HepG2 (cell line): ENCODE data around the gene WSCD1. TPM values are rescaled to one million over a fixed set of nuclear protein-coding genes. Genes with fewer than 3 reads are reported as not detected.

Experiments used
- ATAC-seq: fragments of 200-7000 bp; cut with Tn5 transposase; 3 replicates; pipeline ENCODE4 v1.9.1; 2020; ENCODE audit warnings: mild to moderate bottlenecking, moderate library complexity
- BruUV-seq: library from RNA; stranded (reverse); fragments of 400-500 nt; replicated peaks from 2 replicates; lab custom pipeline; 2021; lab: Mats Ljungman, UMichigan
- CTCF ChIA-PET: fragments of 300-600 bp; formaldehyde crosslinking; extraction: SDS; loops from one replicate; lab custom pipeline; 2021; ENCODE audit warnings: low total read pairs, inconsistent platforms, low intra/inter-chr PET ratio; lab: Yijun Ruan, JAX
- POLR2A ChIA-PET: fragments of 350-600 bp; sonication (Branson Sonifier 250); formaldehyde crosslinking; loops from one replicate; lab custom pipeline; 2020; ENCODE audit warnings: antibody characterized with exemption, inconsistent platforms; lab: Yijun Ruan, JAX
- DNase-seq: peaks from one replicate; pipeline ENCODE4 v3.0.0-alpha.2; 2015; ENCODE audit warnings: low spot score
- FAIRE-seq: peaks from 3 replicates; lab custom pipeline; 2011; peaks lifted over from hg19 to GRCh38; lab: Jason Lieb, UNC
- H2AFZ ChIP-seq: one replicate; pipeline ENCODE4 v1.6.1; 2011; ENCODE audit warnings: low read length, inconsistent platforms
- H3K27ac ChIP-seq: fragments of 300-600 bp; 3 replicates; pipeline ENCODE4 v1.8.0; 2011; ENCODE audit warnings: mixed run types, mild to moderate bottlenecking, mixed read lengths, low read length, inconsistent platforms; ENCODE audit not compliant: insufficient read depth; ENCODE audit errors: extremely low read length
- H3K27me3 ChIP-seq, 2 experiments: fragments of 200-600 bp in 1 of 2; 2 replicates in 1 of 2; 3 replicates in 1 of 2; pipeline versions ENCODE4 v1.6.0 to v1.8.0; 2011; ENCODE audit warnings: low read length in 2 of 2, mild to moderate bottlenecking in 2 of 2, moderate library complexity in 2 of 2, inconsistent platforms in 1 of 2; ENCODE audit not compliant: insufficient read depth in 2 of 2, control insufficient read depth in 1 of 2
- H3K36me3 ChIP-seq, 2 experiments: fragments of 200-600 bp in 1 of 2; replicated peaks in 1 of 2; 2 replicates in 1 of 2; 3 replicates in 1 of 2; pipeline versions ENCODE4 v1.5.1 to v1.8.0; 2011; ENCODE audit warnings: low read length in 2 of 2, inconsistent platforms in 1 of 2; ENCODE audit not compliant: insufficient read depth in 2 of 2, control insufficient read depth in 1 of 2
- H3K4me1 ChIP-seq: 2 replicates; pipeline ENCODE4 v1.5.1; 2012; ENCODE audit warnings: low read length, inconsistent platforms; ENCODE audit not compliant: insufficient read depth
- H3K4me2 ChIP-seq: 2 replicates; pipeline ENCODE4 v1.6.0; 2011; ENCODE audit warnings: low read depth, low read length, inconsistent platforms
- H3K4me3 ChIP-seq, 3 experiments: fragments of 200-600 bp in 1 of 3; sonication (generic), shearing (Covaris generic) in 1 of 3; replicated peaks in 1 of 3; 2 replicates each; pipeline ENCODE4 v1.5.1; 2011 to 2016; ENCODE audit warnings: low read length in 3 of 3, inconsistent platforms in 2 of 3, low read depth in 2 of 3, mild to moderate bottlenecking in 2 of 3, control low read depth in 1 of 3, mixed read lengths in 1 of 3; ENCODE audit not compliant: insufficient read depth in 1 of 3
- H3K79me2 ChIP-seq: one replicate; pipeline ENCODE4 v1.6.1; 2011; ENCODE audit warnings: low read length, inconsistent platforms; ENCODE audit not compliant: insufficient read depth
- H3K9ac ChIP-seq: 2 replicates; pipeline ENCODE4 v1.6.0; 2011; ENCODE audit warnings: mild to moderate bottlenecking, low read depth, low read length, inconsistent platforms; ENCODE audit not compliant: insufficient read depth
- H3K9me3 ChIP-seq: 2 replicates; pipeline ENCODE4 v1.5.1; 2012; ENCODE audit warnings: mild to moderate bottlenecking, low read length
- H4K20me1 ChIP-seq: 2 replicates; pipeline ENCODE4 v1.6.0; 2011; ENCODE audit warnings: inconsistent platforms, mild to moderate bottlenecking, low read length, moderate library complexity; ENCODE audit not compliant: insufficient read depth
- AFF4 ChIP-seq: sonication (generic); formaldehyde crosslinking; IDR thresholded peaks from 2 replicates; pipeline ENCODE4 v1.4.0; 2020; ENCODE audit warnings: missing genetic modification reagents
- CHCHD3 ChIP-seq: sonication (generic); formaldehyde crosslinking; IDR thresholded peaks from 2 replicates; pipeline ENCODE4 v1.8.0; 2022; ENCODE audit warnings: mild to moderate bottlenecking, missing genetic modification reagents, moderate library complexity
- E2F2 ChIP-seq: sonication (generic); formaldehyde crosslinking; IDR thresholded peaks from 2 replicates; pipeline ENCODE4 v1.4.0; 2020; ENCODE audit warnings: missing genetic modification reagents, borderline replicate concordance
- HCFC1 ChIP-seq: fragments of 150-350 bp; IDR thresholded peaks from 2 replicates; pipeline ENCODE4 v1.6.1; 2014; ENCODE audit warnings: low read depth, low read length
- SRY ChIP-seq: sonication (generic); formaldehyde crosslinking; IDR thresholded peaks from 2 replicates; pipeline ENCODE4 v1.8.0; 2022; ENCODE audit warnings: mild to moderate bottlenecking, missing genetic modification reagents
- TFE3 ChIP-seq: IDR thresholded peaks from 2 replicates; pipeline ENCODE4 v1.6.1; 2016
- ZBTB21 ChIP-seq: sonication (generic); formaldehyde crosslinking; IDR thresholded peaks from 2 replicates; pipeline ENCODE4 v1.4.0; 2020; ENCODE audit warnings: missing genetic modification reagents
- ZNF12 ChIP-seq: sonication (generic); formaldehyde crosslinking; IDR thresholded peaks from 2 replicates; pipeline ENCODE4 v1.5.0; 2020; ENCODE audit warnings: missing genetic modification reagents
- ZNF136 ChIP-seq: sonication (generic); formaldehyde crosslinking; IDR thresholded peaks from 2 replicates; pipeline ENCODE4 v1.8.1; 2022; ENCODE audit warnings: low read depth, mild to moderate bottlenecking, moderate library complexity, missing genetic modification reagents
- ZNF335 ChIP-seq: sonication (generic); formaldehyde crosslinking; IDR thresholded peaks from 2 replicates; pipeline ENCODE4 v1.4.0; 2020; ENCODE audit warnings: missing genetic modification reagents
- WGBS: methylation state at CpG from one replicate; pipeline ENCODE4 v1.1.6; 2017; ENCODE audit warnings: low lambda C conversion rate; 5-methylcytosine and 5-hydroxymethylcytosine counted together
- in situ Hi-C: cut with HindIII; loops from 2 replicates; pipeline ENCODE4 v1.10.0; 2017; ENCODE audit warnings: low pct_unique_long_range_greater_than_20kb; ENCODE audit not compliant: extremely low pct_ligation_motif_present
- intact Hi-C: fragments of 100-400 bp; cut with micrococcal nuclease; formaldehyde crosslinking; loops from one replicate; pipeline ENCODE4 v1.10.0; 2022; ENCODE audit not compliant: unreplicated experiment
- polyA plus RNA-seq, 8 experiments: library from polyadenylated mRNA; depleted of rRNA in 3 of 8; stranded (reverse) in 7 of 8; unstranded in 1 of 8; fragments of >200 nt; fragmentation: Illumina TruSeq in 4 of 8; extraction: Trizol in 4 of 8; gene quantifications; 2 replicates each; pipeline versions ENCODE4 v1.2.1 to v1.2.3, GENCODE V29; 2011 to 2016; ENCODE audit warnings: low read depth in 4 of 8, missing spikeins in 1 of 8, mixed read lengths in 1 of 8; ENCODE audit not compliant: insufficient read depth in 1 of 8
- total RNA-seq, 5 experiments: library from RNA; depleted of rRNA; stranded (reverse); fragments of >200 nt; fragmentation: Illumina TruSeq; extraction: Trizol; gene quantifications; 2 replicates each; pipeline ENCODE4 v1.2.3, GENCODE V29; 2016; ENCODE audit warnings: low read depth in 1 of 5

Gene WSCD1
- total and polyA plus RNA-seq, 2 of the 13 experiments (the other 11 are each of a cell fraction or from before 2014, with no cell fraction given): 0.24 to 2.7 TPM

GRCh38 chr17:6100146-6100545 lies 30.0 kb downstream of the WSCD1 start:
- Histone ChIP-seq H3K36me3 (no peaks in the 10 kb centered on the region), H3K79me2 (no peaks in the 10 kb centered on the region), H3K27ac (no peak overlapping the region), H3K9me3 (no peaks in the 10 kb centered on the region), H4K20me1 (no peaks in the 10 kb centered on the region), H3K27me3 (peaks cover 0 to 8% of the 10 kb centered on the region in 2 experiments; a peak in 2 of 5 replicates), H3K4me2 (no peak overlapping the region), H3K9ac (no peak overlapping the region), H3K4me3 (no peak overlapping the region), H2AFZ (no peak overlapping the region), H3K4me1 (no peaks in the 10 kb centered on the region)
- ChIA-PET CTCF (no interaction called here), POLR2A (no interaction called here)
- intact Hi-C loops (no loop called here), in situ Hi-C loops (no loop called here)
- 8% methylated on average over 9 of the region's 9 CpGs for WGBS
- TF ChIP-seq HCFC1 (no peak), ZBTB21 (CRISPR knock-in tag) (no peak), AFF4 (CRISPR knock-in tag) (no peak)
- FAIRE-seq (no peak), DNase-seq (no peak), ATAC-seq (no peak)
- BruUV-seq: no TSS peak

- Histone ChIP-seq H2AFZ (no peak overlapping the region), H3K36me3 (no peaks in the 10 kb centered on the region), H3K9ac (no peak overlapping the region), H4K20me1 (no peaks in the 10 kb centered on the region), H3K4me1 (no peaks in the 10 kb centered on the region), H3K4me3 (no peak overlapping the region), H3K79me2 (no peaks in the 10 kb centered on the region), H3K27me3 (peaks cover 0 to 8% of the 10 kb centered on the region in 2 experiments; a peak in 2 of 5 replicates), H3K27ac (no peak overlapping the region), H3K4me2 (no peak overlapping the region), H3K9me3 (no peaks in the 10 kb centered on the region)
- intact Hi-C loops: no loop called here
- no TSS peak for BruUV-seq
- no peak for FAIRE-seq
- DNase-seq: no peak
- ChIA-PET CTCF (no interaction called here), POLR2A (no interaction called here)
- in situ Hi-C loops: no loop called here
- 8% methylated on average over 7 of the region's 7 CpGs for WGBS
- no peak for ATAC-seq
- TF ChIP-seq ZNF136 (no peak), ZNF335 (CRISPR knock-in tag) (no peak), ZNF12 (CRISPR knock-in tag) (no peak), E2F2 (no peak), SRY (CRISPR knock-in tag) (no peak), CHCHD3 (CRISPR knock-in tag) (no peak), TFE3 (CRISPR knock-in tag) (no peak)
These were observed 30.8 kb downstream of the WSCD1 start for GRCh38 chr17:6100891-6101500.
